ENCODE results near the gene LIPK. TPM values are rescaled to one million over a fixed set of nuclear protein-coding genes. Genes with fewer than 3 reads are reported as not detected.
"Not testable (repeated sequence)": the region's sequence is repeated elsewhere in the genome, so short reads cannot be mapped to it uniquely, and the experiment has no call there.

The LIPK gene
- total RNA-seq, 1 donor: not detected

DNA sequence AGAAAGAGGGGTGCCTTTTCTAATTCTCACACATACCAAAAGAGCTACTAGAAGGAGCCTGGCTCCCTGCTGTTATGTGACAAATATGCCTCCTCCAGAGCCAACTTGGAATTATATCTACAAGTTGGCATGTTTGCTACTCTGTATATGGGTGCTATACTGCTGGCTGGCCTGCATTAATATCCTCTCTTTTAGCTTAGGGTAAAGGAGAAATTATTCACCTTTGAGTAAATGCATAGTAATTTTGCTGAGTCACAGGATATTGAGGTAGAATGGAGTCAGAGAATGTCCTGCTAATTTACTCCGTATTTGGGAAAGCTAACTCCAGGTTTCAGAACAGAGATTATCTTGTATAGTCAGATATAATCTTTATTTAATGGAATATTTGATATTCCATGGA, 29.6 kb downstream of the LIPK start:
- peak; percentile 34 for DNase-seq (ENCODE audit: low read depth)
- TF ChIP-seq, protein P1, sequence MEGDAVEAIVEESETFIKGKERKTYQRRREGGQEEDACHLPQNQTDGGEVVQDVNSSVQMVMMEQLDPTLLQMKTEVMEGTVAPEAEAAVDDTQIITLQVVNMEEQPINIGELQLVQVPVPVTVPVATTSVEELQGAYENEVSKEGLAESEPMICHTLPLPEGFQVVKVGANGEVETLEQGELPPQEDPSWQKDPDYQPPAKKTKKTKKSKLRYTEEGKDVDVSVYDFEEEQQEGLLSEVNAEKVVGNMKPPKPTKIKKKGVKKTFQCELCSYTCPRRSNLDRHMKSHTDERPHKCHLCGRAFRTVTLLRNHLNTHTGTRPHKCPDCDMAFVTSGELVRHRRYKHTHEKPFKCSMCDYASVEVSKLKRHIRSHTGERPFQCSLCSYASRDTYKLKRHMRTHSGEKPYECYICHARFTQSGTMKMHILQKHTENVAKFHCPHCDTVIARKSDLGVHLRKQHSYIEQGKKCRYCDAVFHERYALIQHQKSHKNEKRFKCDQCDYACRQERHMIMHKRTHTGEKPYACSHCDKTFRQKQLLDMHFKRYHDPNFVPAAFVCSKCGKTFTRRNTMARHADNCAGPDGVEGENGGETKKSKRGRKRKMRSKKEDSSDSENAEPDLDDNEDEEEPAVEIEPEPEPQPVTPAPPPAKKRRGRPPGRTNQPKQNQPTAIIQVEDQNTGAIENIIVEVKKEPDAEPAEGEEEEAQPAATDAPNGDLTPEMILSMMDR (IDR thresholded peaks at IDR 0.05; ENCODE audit: insufficient read depth, low read length): no peak

DNA sequence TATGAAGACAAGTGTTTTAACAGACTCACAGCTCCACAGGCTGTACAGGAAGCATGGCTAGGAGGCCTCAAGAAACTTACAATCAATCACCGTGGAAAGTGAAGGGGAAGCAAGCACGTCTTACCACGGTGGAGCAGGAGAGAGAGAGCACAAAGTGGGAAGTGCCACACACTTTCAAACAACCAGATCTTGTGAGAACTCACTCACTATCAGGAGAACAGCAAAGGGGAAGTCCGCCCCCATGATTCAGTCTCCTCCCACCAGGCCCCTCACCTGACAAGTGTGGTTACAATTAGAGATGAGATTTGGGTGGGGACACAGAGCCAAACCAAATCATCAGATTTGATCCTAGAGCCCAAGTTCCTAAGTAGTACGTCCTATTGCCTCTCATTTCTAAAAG, 35.9 kb downstream of the LIPK start:
- DNase-seq (ENCODE audit: low read depth); H3K4me3 ChIP-seq (ENCODE audit: low read depth, low read length): not testable (repeated sequence)

More for the DNA sequence above, 29.6 kb downstream of the LIPK start:
- H3K4me3 ChIP-seq (ENCODE audit: low read depth, low read length): no peak overlapping the region

DNA sequence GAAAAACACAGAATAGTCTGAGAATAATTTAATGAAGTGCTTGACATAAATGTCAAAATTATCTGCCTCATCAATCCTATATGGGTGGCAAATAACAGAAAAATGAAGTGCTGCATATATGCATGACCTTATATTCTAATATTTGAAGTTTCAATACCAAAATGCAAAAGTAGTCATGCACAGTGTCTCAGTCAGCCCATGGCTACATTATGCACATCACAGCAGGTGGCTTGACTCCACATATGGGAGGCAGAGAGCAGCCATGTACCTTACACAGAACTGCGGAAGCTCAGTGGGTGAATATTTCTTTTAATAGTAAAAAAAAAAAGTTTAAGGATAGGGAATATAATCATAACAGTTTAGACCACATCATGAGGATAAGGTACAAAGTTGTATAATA, 36.4 kb downstream of the LIPK start:
- TF ChIP-seq, protein P1 (IDR thresholded peaks at IDR 0.05; ENCODE audit: insufficient read depth, low read length): no peak
- no peak overlapping the region for H3K4me3 ChIP-seq (ENCODE audit: low read depth, low read length)
- DNase-seq (ENCODE audit: low read depth): no peak

DNA sequence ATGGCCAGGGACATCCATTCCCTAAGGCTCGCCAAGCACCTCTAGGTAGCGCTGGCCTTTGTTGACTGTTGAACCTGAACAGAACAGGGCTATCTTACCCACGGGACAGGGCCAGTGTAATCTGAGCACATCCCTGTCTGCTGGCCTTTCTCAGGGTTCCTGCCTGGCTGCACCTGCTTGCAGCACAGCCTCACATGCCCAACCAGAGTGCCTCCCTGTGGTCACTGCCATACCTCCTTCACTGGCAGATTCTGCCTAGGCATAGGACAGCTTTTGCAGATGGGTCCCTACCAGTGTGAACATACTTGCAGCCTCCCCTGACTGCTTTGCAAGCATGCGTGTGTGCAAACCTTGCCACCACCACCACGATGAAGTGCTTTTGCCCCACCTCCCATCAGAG, 38.0 kb downstream of the LIPK start:
- no peak overlapping the region for H3K4me3 ChIP-seq (ENCODE audit: low read depth, low read length)
- TF ChIP-seq, protein P1 (IDR thresholded peaks at IDR 0.05; ENCODE audit: insufficient read depth, low read length): no peak
- no peak for DNase-seq (ENCODE audit: low read depth)

DNA sequence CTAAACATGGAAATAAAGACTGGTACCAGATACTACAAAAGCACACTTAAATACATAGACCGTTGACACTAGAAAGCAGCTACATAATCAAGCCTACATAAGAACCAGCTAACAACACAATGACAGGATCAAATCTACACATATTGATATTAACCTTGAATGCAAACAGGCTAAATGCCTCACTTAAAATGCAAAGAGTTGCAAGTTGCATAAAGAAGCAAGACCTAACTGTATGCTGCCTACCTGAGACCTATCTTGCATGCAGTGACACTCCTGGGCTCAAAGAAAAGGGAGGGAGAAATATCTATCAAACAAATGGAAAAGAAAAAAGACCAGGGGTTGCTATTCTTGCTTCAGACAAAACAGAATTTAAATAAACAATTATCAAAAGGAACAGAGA, 39.6 kb downstream of the LIPK start:
- DNase-seq (ENCODE audit: low read depth): no peak
- no peak overlapping the region for H3K4me3 ChIP-seq (ENCODE audit: low read depth, low read length)
- TF ChIP-seq, protein P1 (IDR thresholded peaks at IDR 0.05; ENCODE audit: insufficient read depth, low read length): no peak

DNA sequence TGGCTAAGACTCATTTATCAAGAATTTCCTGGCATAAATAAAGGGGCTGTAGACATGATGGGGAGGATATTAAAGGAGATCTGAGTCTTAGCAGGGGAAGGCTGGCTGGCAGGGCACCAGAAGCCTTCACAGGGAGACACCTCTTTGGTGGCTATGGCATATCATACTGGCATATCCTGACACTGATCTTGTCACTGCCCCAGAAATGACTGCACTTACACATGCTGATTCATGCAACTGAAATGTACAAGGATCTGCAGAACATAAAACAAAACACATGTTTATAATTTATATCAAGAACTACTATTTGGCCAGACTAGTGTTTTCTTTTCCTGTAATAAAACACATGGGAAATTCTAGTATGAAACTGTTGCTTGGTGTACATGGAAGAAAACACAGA, 48.2 kb downstream of the LIPK start:
- no peak overlapping the region for H3K4me3 ChIP-seq (ENCODE audit: low read depth, low read length)
- peak; percentile 75 for DNase-seq (ENCODE audit: low read depth)
- TF ChIP-seq, protein P1 (IDR thresholded peaks at IDR 0.05; ENCODE audit: insufficient read depth, low read length): no peak

DNA sequence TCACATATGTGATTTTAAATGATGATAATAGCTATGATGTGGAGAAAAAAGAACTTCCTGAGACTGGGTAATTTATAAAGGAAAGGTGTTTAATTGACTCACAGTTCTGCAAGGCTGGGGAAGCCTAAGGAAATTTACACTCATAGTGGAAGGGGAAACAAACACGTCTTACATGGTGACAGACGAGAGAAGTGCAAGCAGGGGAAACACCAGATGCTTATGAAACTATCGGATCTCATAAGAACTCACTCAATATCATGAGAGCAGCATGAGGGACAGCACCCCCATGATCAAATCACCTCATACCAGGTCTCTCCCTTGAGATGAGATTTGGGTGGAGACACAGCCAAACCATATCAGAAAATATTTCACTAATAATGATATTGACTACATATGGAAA, 49.7 kb downstream of the LIPK start:
- no peak overlapping the region for H3K4me3 ChIP-seq (ENCODE audit: low read depth, low read length)
- TF ChIP-seq, protein P1 (IDR thresholded peaks at IDR 0.05; ENCODE audit: insufficient read depth, low read length): no peak
- DNase-seq (ENCODE audit: low read depth): no peak

All from fibroblast of the aortic adventitia (primary cell).